ENCODE results near the gene FBXL12.
A peak's percentile ranks its signal among the peaks of the same experiment; 100 is the strongest.
"Not testable (repeated sequence)": the region's sequence is repeated elsewhere in the genome, so short reads cannot be mapped to it uniquely, and the experiment has no call there.

FBXL12 gene

DNA sequence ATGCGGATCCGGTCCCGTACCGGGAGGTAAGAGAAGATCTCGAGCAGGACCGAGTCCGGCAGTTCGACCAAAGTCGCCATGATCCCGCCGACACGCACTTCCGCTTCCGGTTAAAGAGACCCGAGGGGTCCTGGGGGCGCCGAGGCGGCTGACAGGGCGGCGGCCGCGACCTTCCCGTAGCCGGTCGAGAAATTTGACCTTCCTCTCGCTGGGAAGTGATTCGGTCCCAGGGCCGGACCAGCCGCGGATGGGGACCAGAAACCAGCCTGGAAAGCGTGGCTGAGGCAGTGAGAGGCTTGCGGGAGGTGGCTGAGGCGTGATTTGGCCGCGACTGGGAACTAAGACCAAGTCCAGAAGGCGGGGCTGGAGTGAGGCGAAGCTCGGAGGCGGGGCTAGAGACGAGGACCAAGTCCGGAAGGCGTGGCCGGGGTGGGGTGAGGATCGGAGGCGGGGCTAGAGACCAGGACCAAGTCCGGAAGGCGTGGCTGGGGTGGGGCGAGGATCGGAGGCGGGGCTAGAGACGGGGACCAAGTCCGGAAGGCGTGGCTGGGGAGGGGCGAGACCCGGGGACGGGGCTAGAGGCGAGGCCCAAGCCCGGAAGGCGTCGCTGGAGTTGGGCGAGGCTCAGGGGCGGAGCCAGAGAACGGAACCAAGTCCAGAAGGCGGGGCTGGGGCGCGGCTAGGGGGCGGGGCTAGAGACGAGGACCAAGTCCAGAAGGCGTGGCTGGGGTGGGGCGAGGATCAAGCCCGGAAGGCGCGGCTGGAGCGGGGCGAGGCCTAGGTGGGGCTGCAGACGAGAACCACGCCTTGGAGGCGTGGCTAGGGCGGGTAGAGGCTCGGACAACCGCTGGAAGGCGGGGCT lies at the start of gene FBXL12:
TSS of gene FBXL12 (minus strand) at position 346 of the 862 bp plus-strand sequence. CDS start at position 80, 266 bp downstream.
- peak; percentile 100 for DNase-seq

GRCh38 chr19:9865732-9866501 lies 47.0 kb upstream of the FBXL12 start:
- DNase-seq: no peak

GRCh38 chr19:9863759-9864158 lies 44.9 kb upstream of the FBXL12 start:
- DNase-seq: no peak

GRCh38 chr19:9862938-9863337 lies 44.1 kb upstream of the FBXL12 start:
- no peak for DNase-seq

GRCh38 chr19:9861503-9861902 lies 42.6 kb upstream of the FBXL12 start:
- DNase-seq: no peak

DNA sequence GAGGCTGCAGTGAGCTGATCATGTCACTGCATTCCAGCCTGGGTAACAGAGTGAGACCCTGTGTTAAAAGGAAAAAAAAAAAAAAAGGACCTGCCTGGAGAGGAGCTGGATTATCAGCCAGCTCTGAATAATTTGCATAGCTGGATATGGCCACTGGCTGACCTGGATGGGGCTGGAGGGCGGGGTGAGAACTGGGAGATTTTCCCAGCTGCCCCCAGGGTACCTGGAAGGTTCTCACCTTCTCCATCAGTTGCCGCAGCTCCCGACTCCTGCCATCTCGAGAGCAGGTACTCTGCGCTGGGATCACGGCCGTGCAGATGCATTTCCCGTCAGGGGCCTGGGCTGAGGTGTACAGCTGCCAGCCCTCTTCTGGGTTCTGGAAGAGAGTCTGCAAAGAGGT lies 41.5 kb upstream of the FBXL12 start:
- no peak for DNase-seq

GRCh38 chr19:9858766-9859165 lies 39.9 kb upstream of the FBXL12 start:
- DNase-seq: no peak

DNA sequence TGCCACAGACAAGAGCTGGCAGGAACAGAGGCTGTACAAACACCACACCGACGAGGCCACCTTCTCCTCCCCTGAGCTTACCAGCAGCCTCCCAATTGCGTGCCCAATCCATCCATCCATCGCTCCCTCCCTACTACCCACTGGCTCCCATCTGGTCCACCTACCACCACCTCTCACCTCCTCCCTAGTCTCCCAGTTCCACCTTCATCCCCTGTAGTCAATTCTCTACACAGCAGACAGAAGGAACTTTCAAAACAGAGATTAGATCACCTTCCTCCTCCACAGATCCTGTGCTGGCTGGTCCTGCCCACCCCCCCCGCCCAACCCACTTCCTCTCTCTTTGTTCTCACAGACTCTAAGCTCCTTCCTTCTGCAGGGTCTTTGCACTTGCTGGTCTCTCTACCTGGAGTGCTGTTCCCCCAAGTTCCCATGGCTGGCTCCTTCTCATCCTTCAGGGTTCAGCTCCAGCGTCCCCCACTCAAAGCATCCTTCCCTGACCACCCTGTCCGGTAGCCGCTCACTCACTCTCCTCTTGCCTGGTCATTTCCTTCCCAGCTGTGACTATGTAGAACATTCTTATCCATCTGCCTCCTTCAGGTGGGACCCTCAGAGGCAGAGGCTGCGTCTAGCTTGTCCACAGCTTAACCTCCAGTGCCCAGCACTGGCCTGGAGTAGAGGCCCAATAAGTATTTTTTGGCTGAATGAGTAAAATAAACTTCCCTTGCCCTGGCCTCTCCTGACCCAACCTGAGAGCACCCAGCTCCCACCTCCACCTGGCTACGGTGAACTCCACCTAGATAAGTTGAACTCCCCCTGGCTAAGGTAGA lies 39.3 kb upstream of the FBXL12 start:
- no peak for DNase-seq

GRCh38 chr19:9857076-9857721 lies 38.3 kb upstream of the FBXL12 start:
- no peak for DNase-seq

GRCh38 chr19:9856609-9857008 lies 37.7 kb upstream of the FBXL12 start:
- DNase-seq: no peak

- DNase-seq: no peak
Observed at GRCh38 chr19:9854282-9854846, 35.5 kb upstream of the FBXL12 start.

GRCh38 chr19:9850235-9850959 lies 31.5 kb upstream of the FBXL12 start:
- no peak for DNase-seq

GRCh38 chr19:9849791-9850190 lies 30.9 kb upstream of the FBXL12 start:
- DNase-seq: no peak

- DNase-seq: no peak
Observed at GRCh38 chr19:9848762-9849161, 29.9 kb upstream of the FBXL12 start.

- peak; percentile 34 for DNase-seq
Observed at GRCh38 chr19:9848060-9848459, 29.2 kb upstream of the FBXL12 start.

DNA sequence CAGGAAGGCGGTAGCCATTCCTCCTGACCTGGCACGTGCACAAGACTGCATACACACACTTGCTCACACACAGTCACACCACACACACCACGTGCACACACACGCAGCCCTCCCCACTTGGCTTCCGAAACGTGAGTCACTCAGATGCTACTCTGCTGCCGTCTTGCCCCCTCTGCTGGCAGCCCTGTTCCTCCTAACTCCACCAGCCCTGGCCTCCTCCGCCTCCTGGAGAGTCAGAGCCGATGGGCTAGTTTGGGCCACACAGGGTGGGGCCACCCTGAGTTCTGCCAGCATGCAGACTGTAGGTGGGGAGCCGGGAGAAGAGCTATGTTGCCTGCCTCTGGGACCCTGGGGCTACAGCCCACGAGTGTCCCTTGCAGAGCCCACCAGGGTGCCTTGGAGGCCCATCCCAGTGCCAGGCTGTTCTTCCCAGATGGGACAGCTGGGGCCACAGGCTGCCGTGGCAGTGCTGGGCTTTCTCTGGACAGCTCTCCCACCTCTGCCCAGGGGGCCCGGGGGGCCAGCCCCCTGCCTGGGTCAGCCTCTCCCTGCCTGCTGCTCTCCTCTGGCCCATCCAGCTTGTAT lies 28.3 kb upstream of the FBXL12 start:
- peak; percentile 31 for DNase-seq

- not testable (repeated sequence) for DNase-seq
Observed at GRCh38 chr19:9843626-9844273, 24.9 kb upstream of the FBXL12 start.

DNA sequence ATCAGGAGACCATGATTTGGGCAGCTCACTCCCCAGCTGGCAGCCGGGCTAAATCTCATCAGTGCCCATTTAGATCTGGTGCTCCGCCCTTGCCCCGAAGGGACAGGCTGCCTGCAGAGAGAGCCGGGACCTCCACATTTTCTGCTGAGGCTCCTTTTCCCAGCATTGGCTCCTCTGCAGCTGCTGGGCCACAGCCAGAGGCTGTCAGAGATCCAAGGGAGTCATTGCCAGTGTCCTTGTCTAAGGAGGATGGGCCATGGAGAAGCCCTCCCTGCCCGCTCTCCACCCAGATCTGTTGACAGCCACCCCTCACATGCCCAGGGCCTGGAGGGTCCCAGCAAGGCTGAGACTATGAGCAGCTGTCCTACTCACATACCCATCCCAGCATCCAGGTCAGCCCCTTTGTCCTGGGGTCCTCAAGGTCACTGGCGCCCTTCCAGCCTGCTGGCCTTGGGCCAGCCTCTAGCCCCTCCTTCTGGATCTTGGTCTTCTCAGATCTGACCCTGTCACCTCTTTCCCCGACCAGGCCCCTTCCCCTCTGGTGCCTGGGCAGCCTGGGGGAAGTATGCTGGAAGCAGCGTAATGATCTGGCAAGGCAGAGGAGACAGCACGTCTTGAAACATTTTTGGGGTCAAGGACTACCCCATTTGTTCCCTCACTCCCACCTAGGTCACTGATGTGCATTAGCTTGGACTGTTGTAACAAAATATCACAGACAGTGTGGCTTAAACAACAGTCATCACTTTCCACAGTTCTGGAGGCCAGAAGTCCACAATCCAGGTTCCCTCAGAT lies 24.2 kb upstream of the FBXL12 start:
- no peak for DNase-seq

DNA sequence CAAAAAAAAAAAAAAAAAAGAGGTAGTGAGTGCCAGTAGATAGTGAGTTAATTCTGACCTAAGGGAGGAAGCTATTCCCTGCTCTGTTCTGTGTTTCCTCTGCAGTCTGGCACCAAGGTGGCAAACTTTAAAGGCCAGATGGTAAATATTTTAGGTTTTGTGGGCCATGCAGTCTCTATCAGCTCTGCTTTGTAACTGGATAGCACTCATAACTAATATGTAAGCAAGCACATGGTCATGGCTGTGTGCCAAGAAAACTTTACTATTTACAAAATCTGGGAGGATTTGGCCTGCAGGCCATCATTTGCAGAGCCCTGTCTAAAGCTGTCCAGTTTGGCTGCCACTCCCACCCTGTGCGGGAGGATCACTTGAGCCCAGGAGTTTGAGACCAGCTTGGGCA lies 20.5 kb upstream of the FBXL12 start:
- no peak for DNase-seq

- no peak for DNase-seq
Observed at GRCh38 chr19:9838324-9838723, 19.4 kb upstream of the FBXL12 start.
